Measurements from ENCODE around the gene ATL3. TPM values are rescaled to one million over a fixed set of nuclear protein-coding genes. Genes with fewer than 3 reads are reported as not detected.
"Not testable (repeated sequence)": the region's sequence is repeated elsewhere in the genome, so short reads cannot be mapped to it uniquely, and the experiment has no call there.

The ATL3 gene
- total and polyA plus RNA-seq, 2 of the 4 experiments (the other 2 are of a cell fraction): 19.9 to 131 TPM

DNA sequence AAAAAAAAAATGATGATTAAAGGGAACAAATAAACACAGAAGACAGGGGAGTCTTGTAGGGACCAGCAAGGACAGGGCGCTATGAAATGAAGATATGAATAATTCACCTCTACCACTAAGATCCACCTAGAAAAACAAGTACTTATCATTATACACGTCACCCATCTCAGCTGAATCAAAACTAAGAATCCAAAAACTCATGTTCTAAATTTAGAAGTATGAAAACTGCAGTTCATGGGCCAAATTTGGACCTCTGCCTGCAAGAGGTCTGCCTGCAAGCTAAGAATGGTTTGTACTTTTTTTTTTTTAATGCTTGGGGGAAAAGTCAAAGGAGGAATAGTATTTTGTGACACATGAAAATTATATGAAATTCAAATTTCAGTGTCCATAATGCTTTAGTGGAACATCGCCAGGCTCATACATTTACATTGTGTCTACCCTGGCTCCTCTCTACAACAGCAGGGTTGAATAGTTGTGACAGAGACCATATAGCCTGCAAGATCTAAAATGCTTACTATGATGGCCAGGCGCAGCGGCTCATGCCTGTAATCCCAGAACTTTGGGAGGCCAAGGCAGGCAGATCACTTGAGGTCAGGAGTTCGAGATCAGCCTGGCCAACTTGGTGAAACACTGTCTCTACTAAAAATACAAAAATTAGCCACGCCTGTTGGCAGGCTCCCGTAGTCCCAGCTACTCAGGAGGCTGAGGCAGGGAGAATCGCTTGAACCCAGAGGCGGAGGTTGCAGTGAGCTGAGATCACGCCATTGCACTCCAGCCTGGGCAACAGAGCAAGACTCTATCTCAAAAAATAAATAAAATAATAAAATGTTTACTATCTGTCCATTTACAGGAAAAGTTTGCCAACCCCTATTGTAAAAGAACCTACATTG, 68.6 kb downstream of the ATL3 start:
- H4K20me1 ChIP-seq (ENCODE audit: insufficient read depth, low read length); H2BK120ac ChIP-seq (ENCODE audit: low read depth, low read length); H4K5ac ChIP-seq (ENCODE audit: low read depth, low read length); dilution Hi-C loops (cut with HindIII; ENCODE audit: low sequenced_read_pairs, unreplicated experiment); H2BK20ac ChIP-seq (ENCODE audit: low read depth, low read length); H3K9ac ChIP-seq (ENCODE audit: low read depth, low read length); H3K9me1 ChIP-seq (ENCODE audit: insufficient read depth, low read length); H2AFZ ChIP-seq (replicated peaks; ENCODE audit: low read length, poor library complexity); H2BK5ac ChIP-seq (ENCODE audit: low read depth, low read length, poor library complexity, severe bottlenecking); H3K14ac ChIP-seq (replicated peaks; ENCODE audit: low read depth, low read length); H2AK9ac ChIP-seq (replicated peaks; ENCODE audit: low read depth, low read length, poor library complexity); intact Hi-C loops (cut with micrococcal nuclease); in situ Hi-C loops (cut with MboI; ENCODE audit: low sequenced_read_pairs); H3K79me1 ChIP-seq (ENCODE audit: low read depth in 1 of 2, low read length in 2 of 2); H3K56ac ChIP-seq (ENCODE audit: extremely low read depth, insufficient read depth, low read length); H2AK5ac ChIP-seq (ENCODE audit: low read depth, low read length); H3K4ac ChIP-seq (ENCODE audit: low read depth, low read length); POLR2A ChIA-PET (ENCODE audit: unreplicated experiment); H2BK15ac ChIP-seq (ENCODE audit: low read depth, low read length); H3K27ac ChIP-seq (ENCODE audit: insufficient read depth, low read length); H3K36me3 ChIP-seq (ENCODE audit: control insufficient read depth, insufficient read depth, low read length); H3K4me3 ChIP-seq (ENCODE audit: insufficient read depth, low read depth, low read length); H3K23ac ChIP-seq (ENCODE audit: low read depth, low read length); H3K4me2 ChIP-seq (ENCODE audit: low read depth, low read length); H4K8ac ChIP-seq (ENCODE audit: low read depth in 2 of 2, low read length in 2 of 2); H4K91ac ChIP-seq (ENCODE audit: insufficient read depth, low read depth, low read length); H3K18ac ChIP-seq (ENCODE audit: low read depth, low read length); BruUV-seq (replicated peaks); H3K27me3 ChIP-seq (ENCODE audit: control insufficient read depth, insufficient read depth, low read length); H3K9me3 ChIP-seq (ENCODE audit: control insufficient read depth, insufficient read depth, low read length); H3K4me1 ChIP-seq (ENCODE audit: control insufficient read depth, insufficient read depth, low read length); ATAC-seq (ENCODE audit: low read depth): not testable (repeated sequence)
- 90% methylated on average over 2 of the region's 11 CpGs; no CpG with 5 or more reads in 1 of the 2 experiments for WGBS, 2 experiments (ENCODE audit: extremely low coverage in 2 of 2, insufficient read length in 1 of 2)
- CTCF ChIA-PET: interaction anchor here (0.5 kb wide), 1 partner anchor 128 kb away, joined by 3 read pairs; no protein-coding TSS in a partner anchor
- DNase-seq: peak; percentile 80
